Sciatic nerve (tissue), 2 donors: ENCODE measurements around the gene RFPL3. TPM values are rescaled to one million over a fixed set of nuclear protein-coding genes. Genes with fewer than 3 reads are reported as not detected.
"Not testable (repeated sequence)": the region's sequence is repeated elsewhere in the genome, so short reads cannot be mapped to it uniquely, and the experiment has no call there.

Source experiments
- ATAC-seq: fragments of 200-7000 bp; cut with Tn5 transposase; one replicate; pipeline ENCODE4 v1.9.1; 2020; ENCODE audit warnings: mild to moderate bottlenecking, moderate library complexity
- DNase-seq: peaks from one replicate; pipeline ENCODE4 v3.0.0-alpha.2; 2020; ENCODE audit warnings: low spot score
- intact Hi-C: fragments of 100-400 bp; cut with DNase I; formaldehyde crosslinking; loops from one replicate; pipeline ENCODE4 v1.14.2; 2022
- total RNA-seq: library from RNA; stranded (reverse); fragmentation: NEBNext Ultra II Directional; extraction: Animal tissue kit (Norgen Biotek cat#: 25700); gene quantifications from one replicate; pipeline ENCODE4 v1.2.1, GENCODE V29; 2021
- donor health status: DM: no; HTN: no; CAD: no.
- donor health status: DM: no; HTN: no; CAD: no.

RFPL3 gene
- not detected for total RNA-seq

- DNase-seq, intact Hi-C loops, ATAC-seq: not testable (repeated sequence)
These were observed at the start of gene RFPL3 for GRCh38 chr22:32357567-32357966. Gene RFPL3 (plus strand): TSS chr22:32357867. CDS start chr22:32358072, 205 bp downstream.

- intact Hi-C loops, result no loop called here
- no peak for ATAC-seq
- no peak for DNase-seq
These were observed 49.5 kb upstream of the RFPL3 start for GRCh38 chr22:32308191-32308590.

GRCh38 chr22:32308934-32309333 is 48.7 kb upstream of the RFPL3 start:
- no peak for DNase-seq
- intact Hi-C loops, result no loop called here
- ATAC-seq, result no peak

- DNase-seq (no peak), ATAC-seq (no peak)
- intact Hi-C loops, result no loop called here
These were observed 47.9 kb upstream of the RFPL3 start for GRCh38 chr22:32309585-32310251.

- DNase-seq (no peak), ATAC-seq (no peak)
- intact Hi-C loops, result no loop called here
These were observed 46.9 kb upstream of the RFPL3 start for GRCh38 chr22:32310777-32311176.

GRCh38 chr22:32311551-32312071 is 46.1 kb upstream of the RFPL3 start:
- DNase-seq (peak; percentile 17), ATAC-seq (no peak)
- intact Hi-C loops, result no loop called here

- no peak for ATAC-seq
- intact Hi-C loops, result no loop called here
- no peak for DNase-seq
These were observed 44.9 kb upstream of the RFPL3 start for GRCh38 chr22:32312748-32313147.

GRCh38 chr22:32313532-32313931 is 44.1 kb upstream of the RFPL3 start:
- DNase-seq, result no peak
- ATAC-seq, result no peak
- intact Hi-C loops, result no loop called here

- DNase-seq, result peak; percentile 7
These were observed 40.1 kb upstream of the RFPL3 start for GRCh38 chr22:32317524-32317923.

GRCh38 chr22:32318361-32318760 is 39.3 kb upstream of the RFPL3 start:
- intact Hi-C loops, result no loop called here
- ATAC-seq (no peak), DNase-seq (peak; percentile 9)

More at GRCh38 chr22:32317524-32317923, 40.1 kb upstream of the RFPL3 start:
- ATAC-seq, result no peak
- intact Hi-C loops, result no loop called here

GRCh38 chr22:32319861-32320406 is 37.7 kb upstream of the RFPL3 start:
- DNase-seq (no peak), ATAC-seq (no peak)
- intact Hi-C loops, result no loop called here

- DNase-seq (no peak), ATAC-seq (no peak)
- intact Hi-C loops, result no loop called here
These were observed 34.7 kb upstream of the RFPL3 start for GRCh38 chr22:32322986-32323385.

- DNase-seq, result no peak
- intact Hi-C loops, result no loop called here
- ATAC-seq, result no peak
These were observed 34.0 kb upstream of the RFPL3 start for GRCh38 chr22:32323513-32324164.

GRCh38 chr22:32324505-32325415 is 32.9 kb upstream of the RFPL3 start:
- DNase-seq (no peak), ATAC-seq (no peak)
- intact Hi-C loops, result no loop called here

GRCh38 chr22:32325416-32325801 is 32.3 kb upstream of the RFPL3 start:
- DNase-seq (no peak), ATAC-seq (no peak)
- intact Hi-C loops, result no loop called here

- DNase-seq (no peak), ATAC-seq (no peak)
- intact Hi-C loops, result no loop called here
These were observed 31.8 kb upstream of the RFPL3 start for GRCh38 chr22:32325811-32326237.

GRCh38 chr22:32326647-32327046 is 31.0 kb upstream of the RFPL3 start:
- no peak for DNase-seq
- intact Hi-C loops, result no loop called here
- no peak for ATAC-seq

GRCh38 chr22:32327066-32327465 is 30.6 kb upstream of the RFPL3 start:
- intact Hi-C loops, result no loop called here
- DNase-seq, result no peak
- ATAC-seq, result no peak

- intact Hi-C loops, result loop anchor here (2.0 kb wide), 1 partner anchor 47 kb away; no protein-coding TSS in a partner anchor
- ATAC-seq (no peak), DNase-seq (no peak)
These were observed 30.0 kb upstream of the RFPL3 start for GRCh38 chr22:32327596-32328171.
